ES-I3 (cell line): Measurements from ENCODE around the gene TMEM125.

Experiments
- H3K36me3 ChIP-seq: 2 replicates; pipeline ENCODE4 v1.6.1; 2013; ENCODE audit warnings: mild to moderate bottlenecking, low read length, control low read depth, moderate library complexity; ENCODE audit not compliant: insufficient read depth
- H3K4me1 ChIP-seq: 2 replicates; pipeline ENCODE4 v1.6.1; 2013; ENCODE audit warnings: mild to moderate bottlenecking, control low read depth, low read length; ENCODE audit not compliant: insufficient read depth
- H3K9ac ChIP-seq: 2 replicates; pipeline ENCODE4 v1.6.1; 2013; ENCODE audit warnings: low read depth, mild to moderate bottlenecking, low read length, moderate library complexity
- H3K9me3 ChIP-seq: 2 replicates; pipeline ENCODE4 v1.6.1; 2013; ENCODE audit warnings: mild to moderate bottlenecking, low read length, moderate library complexity; ENCODE audit not compliant: control insufficient read depth, insufficient read depth

The TMEM125 gene

DNA sequence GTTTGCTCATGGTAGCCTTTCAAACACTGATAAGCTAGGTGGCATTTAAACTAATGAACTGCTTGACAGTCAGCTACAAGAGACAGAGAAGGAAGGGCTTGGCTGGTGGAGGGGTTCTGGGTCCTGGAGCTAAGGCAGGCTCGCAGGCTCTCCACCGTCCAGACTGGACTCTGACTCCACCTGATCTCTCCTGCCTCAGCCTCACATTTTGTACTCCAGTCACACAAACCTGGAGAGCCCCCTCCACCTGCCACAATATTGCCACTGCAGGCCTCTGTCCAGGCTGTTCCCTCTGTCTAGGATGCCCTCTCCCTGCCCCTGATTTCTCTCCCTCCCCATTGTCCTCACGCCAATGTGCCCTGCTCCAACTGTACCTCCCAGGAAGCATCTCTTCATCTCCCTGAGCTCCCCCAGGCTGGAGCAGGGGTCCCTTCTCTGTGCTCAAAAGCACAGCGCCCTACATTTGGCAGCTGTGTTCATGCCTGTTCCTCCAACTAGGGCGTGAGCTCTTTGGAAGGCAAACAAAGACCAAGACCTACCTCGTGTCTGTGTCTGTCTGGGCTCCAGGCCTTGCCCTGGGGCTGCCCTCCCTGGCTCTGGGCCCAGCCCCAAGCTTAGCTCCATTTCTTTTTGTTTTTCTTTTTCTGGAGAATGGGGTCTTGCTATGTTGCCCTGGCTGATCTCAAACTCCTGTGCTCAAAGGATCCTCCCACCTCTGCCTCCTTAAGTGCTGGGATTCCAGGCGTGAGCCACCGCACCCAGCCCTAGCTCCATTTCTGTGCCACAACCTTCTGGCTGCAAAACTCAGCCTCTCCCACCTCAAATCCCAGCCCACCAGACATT, 33.9 kb downstream of the TMEM125 start:
- peaks cover 23% of the 10 kb centered on the region for H3K4me1 ChIP-seq
- no peaks in the 10 kb centered on the region; the same call in 1 of the 2 replicates for H3K36me3 ChIP-seq
- no peak overlapping the region for H3K9ac ChIP-seq
- H3K9me3 ChIP-seq = no peaks in the 10 kb centered on the region

DNA sequence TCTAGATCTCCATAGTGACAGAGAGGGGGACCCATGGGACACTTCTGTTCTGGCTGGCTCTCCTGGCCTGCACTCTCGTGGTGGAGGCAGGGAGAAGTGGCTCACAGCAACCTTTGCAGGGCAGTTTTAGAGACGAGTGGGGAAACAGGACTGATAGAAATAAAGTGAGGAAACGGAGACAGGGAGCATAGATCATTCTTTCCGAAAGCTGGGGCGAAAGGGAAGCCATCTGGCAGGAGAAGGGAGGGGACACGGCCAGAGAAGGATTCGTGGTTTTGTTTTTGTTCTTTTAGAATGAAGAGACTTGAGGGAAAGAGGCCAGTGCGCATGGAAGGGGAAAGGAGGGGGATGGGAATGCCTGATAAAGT, 34.5 kb downstream of the TMEM125 start:
- H3K36me3 ChIP-seq = no peaks in the 10 kb centered on the region; the same call in 1 of the 2 replicates
- H3K9ac ChIP-seq = no peak overlapping the region
- peaks cover 17% of the 10 kb centered on the region for H3K4me1 ChIP-seq
- no peaks in the 10 kb centered on the region for H3K9me3 ChIP-seq

DNA sequence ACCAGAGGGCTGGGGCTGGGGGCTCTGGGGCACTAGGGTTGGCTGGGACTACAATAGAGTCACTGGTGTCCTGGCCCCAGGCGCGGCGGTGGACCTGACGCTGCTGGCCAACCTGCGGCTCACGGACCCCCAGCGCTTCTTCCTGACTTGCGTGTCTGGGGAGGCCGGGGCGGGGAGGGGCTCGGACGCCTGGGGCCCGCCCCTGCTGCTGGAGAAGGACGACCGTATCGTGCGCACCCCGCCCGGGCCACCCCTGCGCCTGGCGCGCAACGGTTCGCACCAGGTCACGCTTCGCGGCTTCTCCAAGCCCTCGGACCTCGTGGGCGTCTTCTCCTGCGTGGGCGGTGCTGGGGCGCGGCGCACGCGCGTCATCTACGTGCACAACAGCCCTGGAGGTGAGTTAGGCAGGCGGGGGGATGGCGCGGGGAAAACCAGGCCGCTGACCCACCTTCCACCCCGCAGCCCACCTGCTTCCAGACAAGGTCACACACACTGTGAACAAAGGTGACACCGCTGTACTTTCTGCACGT, 35.1 kb downstream of the TMEM125 start:
- H3K4me1 ChIP-seq = peaks cover 12% of the 10 kb centered on the region
- no peaks in the 10 kb centered on the region; the same call in 1 of the 2 replicates for H3K36me3 ChIP-seq
- H3K9me3 ChIP-seq = no peaks in the 10 kb centered on the region
- no peak overlapping the region for H3K9ac ChIP-seq

DNA sequence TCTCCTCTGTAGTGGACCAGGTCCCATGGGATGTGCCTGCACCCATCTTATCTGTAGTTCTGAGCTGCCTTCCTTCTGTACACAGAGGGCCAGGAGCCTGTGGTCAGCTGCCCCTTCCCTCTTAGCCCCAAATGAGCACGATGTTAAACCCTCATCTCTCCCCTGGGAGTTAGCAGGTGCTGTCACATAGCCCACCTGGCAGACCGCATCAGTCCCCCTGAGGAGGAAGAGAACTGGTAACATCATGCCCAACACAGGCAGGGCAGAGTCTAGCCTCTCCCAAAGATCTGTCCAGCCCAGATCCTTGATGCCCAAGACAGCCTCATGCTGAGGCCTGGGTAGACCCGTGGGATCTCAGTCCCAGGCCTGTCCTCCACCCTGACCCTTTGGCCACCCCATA, 35.7 kb downstream of the TMEM125 start:
- H3K9ac ChIP-seq = no peak overlapping the region
- peaks cover 7% of the 10 kb centered on the region; the same call in 1 of the 2 replicates for H3K4me1 ChIP-seq
- H3K36me3 ChIP-seq = no peaks in the 10 kb centered on the region; the same call in 1 of the 2 replicates
- H3K9me3 ChIP-seq = no peaks in the 10 kb centered on the region

DNA sequence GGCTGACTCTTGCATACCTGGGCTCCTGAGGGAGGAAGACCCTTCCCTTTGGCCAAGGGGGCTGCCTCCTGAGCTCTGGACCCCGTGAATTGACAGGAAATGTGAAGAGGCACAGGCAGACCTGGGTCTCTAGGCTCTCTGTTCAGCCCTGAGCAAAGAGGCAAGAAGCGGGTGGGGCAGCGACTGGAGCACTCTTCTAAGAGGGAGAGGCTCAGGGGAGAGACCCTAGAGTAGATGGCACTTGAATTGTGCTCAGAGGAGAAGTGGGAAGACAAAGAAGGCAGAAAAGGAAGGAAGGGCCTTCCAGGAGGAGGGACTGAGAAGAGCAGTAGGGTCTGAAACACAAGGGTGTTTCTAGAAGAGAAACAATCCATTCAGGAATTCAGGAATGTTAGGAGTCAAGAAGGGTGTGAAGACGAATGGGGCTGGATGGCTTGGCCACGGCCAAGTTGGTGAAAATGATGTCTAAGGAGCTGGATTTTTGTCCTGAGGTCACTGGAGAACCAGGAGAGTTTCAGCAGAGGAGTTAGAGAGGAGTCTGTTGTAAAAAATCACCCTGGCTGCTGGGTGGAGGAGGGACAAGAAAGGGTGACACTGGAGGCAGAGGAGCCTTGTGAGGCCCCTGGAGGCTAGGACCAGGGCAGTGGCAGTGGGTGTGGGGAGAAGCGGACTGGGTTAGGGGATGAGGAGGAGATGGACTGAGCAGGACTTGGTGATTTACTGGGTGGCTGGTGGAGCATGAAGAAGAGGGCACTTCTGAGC, 36.3 kb downstream of the TMEM125 start:
- H3K4me1 ChIP-seq = peaks cover 7% of the 10 kb centered on the region; the same call in 1 of the 2 replicates
- H3K9ac ChIP-seq = no peak overlapping the region
- no peaks in the 10 kb centered on the region; the same call in 1 of the 2 replicates for H3K36me3 ChIP-seq
- H3K9me3 ChIP-seq = no peaks in the 10 kb centered on the region

DNA sequence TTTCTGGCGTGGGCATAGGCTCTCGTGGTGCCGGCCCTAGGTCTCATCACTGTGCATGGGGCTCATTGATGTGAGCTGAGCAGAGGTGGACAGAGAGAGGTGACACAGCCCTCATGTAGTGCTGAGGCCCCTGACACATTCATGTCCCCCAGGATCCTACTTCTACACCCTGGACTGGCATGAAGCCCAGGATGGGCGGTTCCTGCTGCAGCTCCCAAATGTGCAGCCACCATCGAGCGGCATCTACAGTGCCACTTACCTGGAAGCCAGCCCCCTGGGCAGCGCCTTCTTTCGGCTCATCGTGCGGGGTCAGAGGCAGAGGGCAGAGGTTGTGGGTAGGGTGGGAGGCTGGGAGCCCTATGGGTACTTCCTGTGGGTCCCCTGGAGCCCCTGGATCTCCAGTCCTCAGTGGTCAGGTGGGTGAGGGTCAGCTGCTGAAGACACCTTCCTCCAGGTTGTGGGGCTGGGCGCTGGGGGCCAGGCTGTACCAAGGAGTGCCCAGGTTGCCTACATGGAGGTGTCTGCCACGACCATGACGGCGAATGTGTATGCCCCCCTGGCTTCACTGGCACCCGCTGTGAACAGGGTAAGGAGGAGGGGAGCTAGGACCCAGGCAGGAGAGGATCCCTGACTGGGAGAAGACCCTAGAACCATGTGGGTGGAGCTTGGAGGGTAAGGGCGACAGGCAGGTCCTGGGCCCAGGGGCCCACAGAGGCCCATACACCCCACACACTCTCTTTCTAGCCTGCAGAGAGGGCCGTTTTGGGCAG, 37.1 kb downstream of the TMEM125 start:
- no peaks in the 10 kb centered on the region; the same call in 1 of the 2 replicates for H3K36me3 ChIP-seq
- no peak overlapping the region for H3K9ac ChIP-seq
- no peaks in the 10 kb centered on the region for H3K9me3 ChIP-seq
- peaks cover 7% of the 10 kb centered on the region; the same call in 1 of the 2 replicates for H3K4me1 ChIP-seq

DNA sequence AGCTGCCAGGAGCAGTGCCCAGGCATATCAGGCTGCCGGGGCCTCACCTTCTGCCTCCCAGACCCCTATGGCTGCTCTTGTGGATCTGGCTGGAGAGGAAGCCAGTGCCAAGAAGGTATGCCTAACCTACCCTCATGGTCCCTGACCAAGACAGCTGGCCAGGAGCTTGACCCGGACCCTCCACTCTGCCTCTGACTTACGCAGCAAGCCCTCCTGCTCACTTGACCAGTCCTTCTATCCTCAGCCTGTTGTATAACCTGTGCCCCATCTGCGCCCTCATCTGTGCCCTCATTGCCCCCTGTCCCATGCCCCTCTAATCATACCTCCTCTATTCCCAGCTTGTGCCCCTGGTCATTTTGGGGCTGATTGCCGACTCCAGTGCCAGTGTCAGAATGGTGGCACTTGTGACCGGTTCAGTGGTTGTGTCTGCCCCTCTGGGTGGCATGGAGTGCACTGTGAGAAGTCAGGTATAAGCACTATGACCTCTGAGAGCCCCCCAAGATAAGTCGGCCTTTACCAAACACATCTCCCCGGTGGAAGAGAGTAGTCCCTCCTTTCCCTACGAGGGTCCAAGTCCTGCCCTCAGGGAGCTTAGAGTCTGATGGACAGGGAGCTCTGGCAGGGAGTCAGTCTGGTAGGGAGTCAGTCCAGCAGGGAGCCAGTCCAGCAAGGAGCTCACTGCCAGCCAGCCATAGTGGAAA, 37.8 kb downstream of the TMEM125 start:
- no peaks in the 10 kb centered on the region; the same call in 1 of the 2 replicates for H3K36me3 ChIP-seq
- peaks cover 5% of the 10 kb centered on the region; the same call in 1 of the 2 replicates for H3K4me1 ChIP-seq
- H3K9ac ChIP-seq = no peak overlapping the region
- no peaks in the 10 kb centered on the region for H3K9me3 ChIP-seq

DNA sequence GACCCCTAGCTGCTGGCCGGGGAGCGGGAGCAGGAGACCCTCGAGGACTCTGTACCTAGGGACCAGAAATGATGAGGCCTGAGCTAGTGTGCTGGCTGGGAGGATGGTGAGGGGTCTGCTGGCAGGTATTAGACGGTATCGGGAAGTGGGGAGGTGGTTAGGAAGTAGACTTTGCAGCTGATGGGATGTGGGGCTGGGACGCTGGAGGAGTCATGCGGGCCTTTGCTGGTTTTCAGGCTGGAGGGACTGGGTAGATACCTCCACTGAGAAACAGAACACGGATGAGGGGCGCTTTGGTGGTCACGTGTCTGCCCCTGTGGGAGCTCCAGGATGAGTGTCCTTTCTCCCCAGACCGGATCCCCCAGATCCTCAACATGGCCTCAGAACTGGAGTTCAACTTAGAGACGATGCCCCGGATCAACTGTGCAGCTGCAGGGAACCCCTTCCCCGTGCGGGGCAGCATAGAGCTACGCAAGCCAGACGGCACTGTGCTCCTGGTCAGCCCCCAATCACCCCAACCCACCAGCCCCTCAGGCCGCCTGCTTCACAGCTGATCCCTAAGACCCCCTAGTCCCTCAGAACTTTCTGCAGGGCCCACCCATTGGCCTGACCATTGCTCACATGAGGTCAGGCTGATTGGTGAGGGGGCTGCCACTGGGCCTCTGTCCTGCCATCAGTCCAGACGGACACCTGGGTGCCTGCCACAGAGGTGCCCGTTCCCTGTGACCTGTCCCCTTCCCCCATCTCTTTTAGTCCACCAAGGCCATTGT, 39.0 kb downstream of the TMEM125 start:
- H3K4me1 ChIP-seq = no peaks in the 10 kb centered on the region
- H3K9me3 ChIP-seq = no peaks in the 10 kb centered on the region
- no peak overlapping the region for H3K9ac ChIP-seq
- no peaks in the 10 kb centered on the region; the same call in 1 of the 2 replicates for H3K36me3 ChIP-seq

DNA sequence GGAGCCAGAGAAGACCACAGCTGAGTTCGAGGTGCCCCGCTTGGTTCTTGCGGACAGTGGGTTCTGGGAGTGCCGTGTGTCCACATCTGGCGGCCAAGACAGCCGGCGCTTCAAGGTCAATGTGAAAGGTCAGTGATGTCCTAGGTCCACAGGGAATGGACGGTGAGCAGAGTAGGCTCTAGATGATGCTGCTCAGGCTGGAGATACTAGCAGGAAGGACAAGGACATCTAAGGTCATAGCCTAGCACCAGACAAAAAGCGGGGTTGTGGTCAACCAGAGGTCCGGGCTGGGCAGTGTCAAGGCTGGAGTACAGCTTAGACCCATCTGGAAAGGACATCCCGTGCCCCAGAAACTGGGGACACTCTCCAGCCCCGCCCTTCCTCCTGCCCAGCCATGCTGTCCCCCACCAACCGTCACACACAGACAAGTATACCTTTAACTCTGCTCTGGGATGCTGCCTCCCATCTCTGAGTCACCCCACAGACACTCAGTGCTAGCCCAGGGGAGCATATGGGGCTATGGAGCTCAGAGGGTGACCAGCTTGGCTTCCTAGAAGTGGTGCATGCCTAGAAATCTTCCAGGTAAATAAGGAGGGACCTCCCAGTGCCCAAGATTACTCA, 39.7 kb downstream of the TMEM125 start:
- Histone ChIP-seq H3K36me3 (no peaks in the 10 kb centered on the region; the same call in 1 of the 2 replicates), H3K9ac (no peak overlapping the region), H3K4me1 (no peaks in the 10 kb centered on the region), H3K9me3 (no peaks in the 10 kb centered on the region)

DNA sequence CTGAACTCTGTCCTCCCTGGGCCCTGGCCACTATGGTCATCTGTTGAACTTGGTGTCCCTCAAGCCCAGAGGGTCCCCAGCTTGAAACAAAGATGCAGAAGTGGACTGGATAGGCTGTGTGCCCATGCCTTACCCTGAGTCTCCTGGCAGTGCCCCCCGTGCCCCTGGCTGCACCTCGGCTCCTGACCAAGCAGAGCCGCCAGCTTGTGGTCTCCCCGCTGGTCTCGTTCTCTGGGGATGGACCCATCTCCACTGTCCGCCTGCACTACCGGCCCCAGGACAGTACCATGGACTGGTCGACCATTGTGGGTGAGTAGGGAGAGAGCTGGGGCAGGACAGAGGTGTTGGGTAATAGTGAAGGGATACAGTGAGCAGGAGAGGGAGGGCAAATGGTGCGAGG, 41.7 kb downstream of the TMEM125 start:
- Histone ChIP-seq H3K9ac (no peak overlapping the region), H3K9me3 (no peaks in the 10 kb centered on the region), H3K4me1 (no peaks in the 10 kb centered on the region), H3K36me3 (no peaks in the 10 kb centered on the region)

DNA sequence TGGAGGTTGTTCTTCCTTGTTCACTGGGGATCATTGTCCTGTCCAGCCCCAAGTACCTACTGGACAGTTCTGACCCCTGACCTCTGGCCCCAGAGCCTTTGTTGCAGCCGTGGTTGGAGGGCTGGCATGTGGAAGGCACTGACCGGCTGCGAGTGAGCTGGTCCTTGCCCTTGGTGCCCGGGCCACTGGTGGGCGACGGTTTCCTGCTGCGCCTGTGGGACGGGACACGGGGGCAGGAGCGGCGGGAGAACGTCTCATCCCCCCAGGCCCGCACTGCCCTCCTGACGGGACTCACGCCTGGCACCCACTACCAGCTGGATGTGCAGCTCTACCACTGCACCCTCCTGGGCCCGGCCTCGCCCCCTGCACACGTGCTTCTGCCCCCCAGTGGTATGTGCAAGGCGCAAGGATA, 42.4 kb downstream of the TMEM125 start:
- H3K36me3 ChIP-seq = no peaks in the 10 kb centered on the region; the same call in 1 of the 2 replicates
- H3K4me1 ChIP-seq = no peaks in the 10 kb centered on the region
- H3K9me3 ChIP-seq = no peaks in the 10 kb centered on the region
- no peak overlapping the region for H3K9ac ChIP-seq

DNA sequence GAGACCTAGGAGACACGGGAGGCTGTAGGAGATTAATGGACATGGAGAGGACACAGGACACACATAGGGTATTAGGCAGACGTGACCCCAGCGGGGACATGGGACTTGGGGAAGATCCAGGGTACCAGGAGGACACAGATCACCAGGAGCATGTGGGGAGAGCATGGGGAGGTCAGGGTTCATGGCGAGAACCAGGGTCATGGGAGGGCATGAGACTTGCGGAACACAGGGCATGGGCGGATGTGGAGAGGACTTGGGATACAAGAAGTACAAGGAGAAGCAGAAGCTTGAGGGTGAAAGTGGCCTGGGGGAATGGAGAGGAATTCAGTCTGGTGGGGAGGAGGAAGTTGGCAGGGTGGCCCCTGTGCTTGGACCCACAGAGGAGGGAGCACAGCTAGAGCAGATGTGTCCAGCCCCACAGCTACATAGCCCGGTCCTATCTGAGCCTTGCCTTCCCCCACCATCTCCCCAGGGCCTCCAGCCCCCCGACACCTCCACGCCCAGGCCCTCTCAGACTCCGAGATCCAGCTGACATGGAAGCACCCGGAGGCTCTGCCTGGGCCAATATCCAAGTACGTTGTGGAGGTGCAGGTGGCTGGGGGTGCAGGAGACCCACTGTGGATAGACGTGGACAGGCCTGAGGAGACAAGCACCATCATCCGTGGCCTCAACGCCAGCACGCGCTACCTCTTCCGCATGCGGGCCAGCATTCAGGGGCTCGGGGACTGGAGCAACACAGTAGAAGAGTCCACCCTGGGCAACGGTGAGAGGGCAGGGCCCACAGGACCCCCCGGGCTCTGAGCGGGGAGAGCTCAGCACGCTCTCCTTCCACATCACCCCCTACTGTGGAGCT, 43.1 kb downstream of the TMEM125 start:
- Histone ChIP-seq H3K4me1 (no peaks in the 10 kb centered on the region), H3K36me3 (peaks cover 5% of the 10 kb centered on the region; the same call in 1 of the 2 replicates), H3K9me3 (no peaks in the 10 kb centered on the region), H3K9ac (no peak overlapping the region)
